Measurements from ENCODE around the gene TPCN2. TPM values are rescaled to one million over a fixed set of nuclear protein-coding genes. Genes with fewer than 3 reads are reported as not detected.

TPCN2 gene
- total RNA-seq, 2 experiments from 2014 or later: 16.0 to 17.0 TPM

DNA sequence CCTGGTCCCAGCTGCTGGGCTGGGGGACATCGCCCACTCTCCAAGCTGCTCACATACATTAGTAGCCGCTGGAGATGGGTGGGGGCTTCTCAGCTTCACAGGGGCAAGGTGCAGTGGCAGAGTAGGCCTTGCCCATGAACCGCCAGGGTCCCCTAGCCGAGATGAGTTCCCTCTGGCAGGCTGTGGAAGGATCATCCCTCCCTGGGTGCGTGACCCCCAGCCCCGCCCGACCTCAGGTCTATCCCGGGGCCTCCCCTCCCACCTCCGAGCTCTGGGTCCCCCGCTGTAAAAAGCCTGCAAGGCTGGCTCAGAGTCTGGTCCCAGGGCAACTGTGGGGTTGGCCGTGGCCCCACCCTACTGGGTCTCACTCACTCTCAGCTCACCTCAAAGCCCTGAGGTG, 15.3 kb upstream of the TPCN2 start:
- Mint-ChIP-seq H3K9me3 (no peaks in the 10 kb centered on the region), H3K4me3 (no peak overlapping the region), H3K36me3 (ENCODE audit: low read depth) (no peaks in the 10 kb centered on the region), H3K27ac (no peak overlapping the region), H3K4me1 (ENCODE audit: low read depth) (no peaks in the 10 kb centered on the region), H3K27me3 (no peaks in the 10 kb centered on the region)
- ChIA-PET CTCF (no interaction called here), POLR2A (no interaction called here)
- DNase-seq (no peak), ATAC-seq (no peak)
- TF ChIP-seq, protein P1, sequence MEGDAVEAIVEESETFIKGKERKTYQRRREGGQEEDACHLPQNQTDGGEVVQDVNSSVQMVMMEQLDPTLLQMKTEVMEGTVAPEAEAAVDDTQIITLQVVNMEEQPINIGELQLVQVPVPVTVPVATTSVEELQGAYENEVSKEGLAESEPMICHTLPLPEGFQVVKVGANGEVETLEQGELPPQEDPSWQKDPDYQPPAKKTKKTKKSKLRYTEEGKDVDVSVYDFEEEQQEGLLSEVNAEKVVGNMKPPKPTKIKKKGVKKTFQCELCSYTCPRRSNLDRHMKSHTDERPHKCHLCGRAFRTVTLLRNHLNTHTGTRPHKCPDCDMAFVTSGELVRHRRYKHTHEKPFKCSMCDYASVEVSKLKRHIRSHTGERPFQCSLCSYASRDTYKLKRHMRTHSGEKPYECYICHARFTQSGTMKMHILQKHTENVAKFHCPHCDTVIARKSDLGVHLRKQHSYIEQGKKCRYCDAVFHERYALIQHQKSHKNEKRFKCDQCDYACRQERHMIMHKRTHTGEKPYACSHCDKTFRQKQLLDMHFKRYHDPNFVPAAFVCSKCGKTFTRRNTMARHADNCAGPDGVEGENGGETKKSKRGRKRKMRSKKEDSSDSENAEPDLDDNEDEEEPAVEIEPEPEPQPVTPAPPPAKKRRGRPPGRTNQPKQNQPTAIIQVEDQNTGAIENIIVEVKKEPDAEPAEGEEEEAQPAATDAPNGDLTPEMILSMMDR (IDR thresholded peaks at IDR 0.05): no peak
- intact Hi-C loops (cut with micrococcal nuclease): no loop called here

DNA sequence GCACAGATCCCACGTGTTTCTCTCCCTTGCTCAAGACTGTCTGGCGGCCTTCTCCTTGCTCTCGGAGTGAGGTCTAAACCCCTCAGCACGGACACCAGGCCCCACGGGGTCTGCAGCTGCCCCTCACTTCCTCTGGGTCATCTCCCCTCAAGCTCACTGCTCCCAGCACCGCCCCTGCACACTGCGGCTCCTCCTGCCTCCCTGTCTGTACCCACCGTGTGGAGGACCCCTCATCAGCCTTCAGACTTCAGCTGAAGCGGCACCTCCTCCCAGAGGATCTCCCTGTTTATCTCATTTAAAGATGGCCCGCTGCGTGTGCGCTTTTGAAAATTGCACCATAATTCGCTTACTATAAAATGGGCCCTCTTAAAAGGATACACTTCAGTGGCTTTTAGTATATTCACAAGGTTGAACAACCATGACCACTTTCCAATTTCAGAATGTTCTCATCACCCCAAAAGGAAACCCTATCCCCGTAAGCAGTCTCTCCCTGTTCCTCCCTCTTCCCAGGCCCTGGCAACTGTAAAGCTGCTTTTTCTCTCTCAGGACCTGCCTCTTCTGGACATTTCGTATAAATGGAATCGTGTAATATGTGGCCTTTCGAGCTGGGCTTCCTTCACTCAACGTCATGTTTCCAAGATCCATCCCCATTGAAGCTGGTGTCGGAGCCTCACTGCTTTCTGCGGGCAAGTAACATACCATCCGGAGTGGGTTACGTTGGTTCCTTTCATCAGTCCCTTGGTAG, 14.4 kb upstream of the TPCN2 start:
- Mint-ChIP-seq H3K9me3 (no peaks in the 10 kb centered on the region), H3K4me3 (no peak overlapping the region), H3K36me3 (ENCODE audit: low read depth) (no peaks in the 10 kb centered on the region), H3K27ac (no peak overlapping the region), H3K27me3 (no peaks in the 10 kb centered on the region), H3K4me1 (ENCODE audit: low read depth) (no peaks in the 10 kb centered on the region)
- POLR2A ChIA-PET: interaction anchor here (1.0 kb wide), 1 partner anchor 123 kb away, joined by 3 read pairs; no protein-coding TSS in a partner anchor
- ATAC-seq (no peak), DNase-seq (no peak)
- CTCF ChIA-PET: no interaction called here
- TF ChIP-seq, protein P1 (IDR thresholded peaks at IDR 0.05): no peak
- intact Hi-C loops (cut with micrococcal nuclease): no loop called here

DNA sequence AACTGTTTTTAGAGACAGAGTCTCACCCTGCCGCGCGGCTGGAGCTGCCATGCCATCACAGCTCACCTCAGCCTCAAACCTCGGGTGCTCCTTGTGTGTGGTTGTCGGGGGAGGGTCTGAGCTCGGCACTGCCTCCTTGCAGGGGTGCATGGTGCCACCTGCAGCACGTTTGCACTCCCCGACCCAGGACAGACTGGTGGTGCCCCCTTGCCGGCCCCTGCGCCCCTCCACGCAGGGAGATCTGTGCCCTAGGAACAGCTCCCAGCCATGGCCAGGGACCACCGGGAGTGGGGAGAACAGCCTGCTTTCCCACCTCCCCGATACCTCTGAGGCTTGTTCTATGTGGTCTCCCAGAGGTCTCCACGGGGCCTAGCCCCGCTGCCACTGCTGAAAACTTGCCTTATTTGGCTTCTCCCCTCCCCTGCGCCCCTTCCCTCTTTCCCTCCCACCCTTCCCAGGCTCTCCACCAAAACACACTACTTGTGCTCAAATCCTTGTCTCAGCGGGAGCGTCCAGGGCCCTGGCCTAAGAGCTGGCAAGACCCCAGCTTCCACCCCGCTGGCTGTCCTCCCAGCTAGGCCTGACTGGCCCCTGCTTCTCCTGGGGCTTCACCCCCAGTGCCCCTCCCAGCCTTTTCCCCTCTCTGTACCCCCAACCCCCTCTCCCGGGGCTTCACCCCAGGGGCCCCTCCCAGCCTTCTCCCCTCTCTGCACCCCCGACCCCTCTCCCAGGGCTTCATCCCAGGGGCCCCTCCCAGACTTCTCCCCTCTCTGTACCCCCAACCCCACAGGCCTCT, 13.4 kb upstream of the TPCN2 start:
- ChIA-PET POLR2A (interaction anchor here (1.0 kb wide), 1 partner anchor 124 kb away, joined by 3 read pairs; no protein-coding TSS in a partner anchor), CTCF (no interaction called here)
- intact Hi-C loops (cut with micrococcal nuclease): no loop called here
- no peak for DNase-seq
- Mint-ChIP-seq H3K4me1 (ENCODE audit: low read depth) (peaks cover 7% of the 10 kb centered on the region), H3K36me3 (ENCODE audit: low read depth) (no peaks in the 10 kb centered on the region), H3K27ac (no peak overlapping the region), H3K4me3 (no peak overlapping the region), H3K27me3 (no peaks in the 10 kb centered on the region), H3K9me3 (no peaks in the 10 kb centered on the region)
- ATAC-seq: no peak
- TF ChIP-seq, protein P1 (IDR thresholded peaks at IDR 0.05): no peak

DNA sequence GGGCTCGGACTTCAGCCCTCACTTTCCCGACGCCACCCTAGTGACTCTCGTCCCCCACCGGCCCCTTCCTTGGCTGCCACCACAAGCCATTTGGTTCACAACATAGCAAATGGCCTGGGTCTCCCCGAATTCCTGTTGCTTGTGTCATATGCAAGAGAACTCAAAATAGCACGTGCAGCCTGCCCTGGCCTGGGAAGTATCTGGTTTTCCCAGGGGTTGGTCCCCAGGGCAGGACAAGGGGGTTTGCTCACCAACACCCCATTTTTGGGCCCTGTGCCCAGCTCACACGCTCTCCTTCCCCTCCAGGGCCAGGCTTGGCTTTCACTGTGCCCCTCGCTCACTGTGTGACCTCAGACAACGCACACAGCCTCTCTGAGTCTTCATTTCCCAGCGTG, 12.8 kb upstream of the TPCN2 start:
- POLR2A ChIA-PET: no interaction called here
- TF ChIP-seq, protein P1 (IDR thresholded peaks at IDR 0.05): no peak

DNA sequence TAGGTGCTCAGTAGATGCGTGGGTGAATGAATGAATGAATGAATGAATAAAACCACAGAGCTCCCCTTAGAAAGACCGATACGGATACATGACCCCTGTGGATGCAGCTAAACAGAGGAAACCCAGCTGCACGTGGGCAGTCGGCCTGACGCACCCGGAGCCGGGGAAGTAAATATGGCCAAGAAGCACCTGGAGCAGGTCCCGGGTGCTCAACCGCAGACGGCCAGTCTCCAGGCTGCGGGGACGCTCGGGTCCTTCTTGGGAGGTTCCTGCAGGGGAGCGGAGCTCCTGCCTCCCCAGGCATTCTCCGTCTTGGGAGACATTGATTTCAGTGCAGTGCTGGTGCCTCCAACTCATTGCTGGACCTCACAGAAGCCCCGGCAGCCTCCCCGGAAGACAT, 11.7 kb upstream of the TPCN2 start:
- CTCF ChIA-PET: interaction anchor here (0.6 kb wide), 1 partner anchor 306 kb away, joined by 3 read pairs; no protein-coding TSS in a partner anchor
- POLR2A ChIA-PET: no interaction called here
- Mint-ChIP-seq H3K27me3 (no peaks in the 10 kb centered on the region), H3K4me3 (no peak overlapping the region), H3K4me1 (ENCODE audit: low read depth) (peaks cover 19% of the 10 kb centered on the region), H3K36me3 (ENCODE audit: low read depth) (no peaks in the 10 kb centered on the region), H3K9me3 (no peaks in the 10 kb centered on the region), H3K27ac (no peak overlapping the region)
- ATAC-seq (no peak), DNase-seq (no peak)
- intact Hi-C loops (cut with micrococcal nuclease): no loop called here
- TF ChIP-seq, protein P1 (IDR thresholded peaks at IDR 0.05): no peak

More for the DNA sequence above, 12.8 kb upstream of the TPCN2 start:
- no peaks in the 10 kb centered on the region for H3K36me3 Mint-ChIP-seq (ENCODE audit: low read depth)
- H3K9me3 Mint-ChIP-seq: no peaks in the 10 kb centered on the region
- intact Hi-C loops (cut with micrococcal nuclease): no loop called here
- ATAC-seq (no peak), DNase-seq (no peak)
- H3K27ac Mint-ChIP-seq: no peak overlapping the region
- peaks cover 13% of the 10 kb centered on the region for H3K4me1 Mint-ChIP-seq (ENCODE audit: low read depth)
- no peaks in the 10 kb centered on the region for H3K27me3 Mint-ChIP-seq
- no peak overlapping the region for H3K4me3 Mint-ChIP-seq
- CTCF ChIA-PET: no interaction called here
